ENCODE data around the gene GOLGA8O. TPM values are rescaled to one million over a fixed set of nuclear protein-coding genes. Genes with fewer than 3 reads are reported as not detected.
A peak's percentile ranks its signal among the peaks of the same experiment; 100 is the strongest.
"Not testable (repeated sequence)": the region's sequence is repeated elsewhere in the genome, so short reads cannot be mapped to it uniquely, and the experiment has no call there.

Gene GOLGA8O
- total RNA-seq, 4 donors from 2014 or later, result 1.5 to 10.9 TPM; not detected in 2

DNA sequence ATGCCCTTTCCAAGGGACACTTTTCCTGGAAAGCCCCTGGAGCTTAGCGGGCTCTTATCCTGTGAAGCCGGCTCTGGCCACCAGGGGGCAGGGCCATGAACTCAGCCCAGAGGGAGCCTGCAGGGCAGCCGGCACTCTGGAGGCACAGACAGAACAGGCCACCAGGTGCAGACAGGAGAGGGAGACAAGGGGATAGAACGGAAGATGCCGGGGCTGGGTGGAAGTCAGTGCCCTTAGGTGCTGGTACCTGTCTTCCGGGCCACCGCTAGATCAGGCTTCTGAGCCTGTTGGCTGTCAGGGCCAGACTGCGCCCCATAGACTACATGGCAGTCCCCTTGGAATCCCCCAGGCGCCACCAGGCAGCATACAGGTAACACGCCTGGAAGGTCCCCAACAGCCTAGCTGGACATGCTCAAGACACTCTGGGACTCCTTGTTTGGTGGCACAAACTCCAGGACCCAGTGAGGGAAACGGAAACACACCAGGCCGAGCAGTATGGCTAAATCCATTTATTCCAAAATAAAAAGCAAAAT, 14.9 kb downstream of the GOLGA8O start:
- WGBS, 2 donors (ENCODE audit: low coverage in 1 of 2), result no CpG with 5 or more reads among the region's 12 CpGs
- H3K4me1 ChIP-seq; H3K36me3 ChIP-seq; H3K9me3 ChIP-seq; DNase-seq; intact Hi-C loops (cut with DNase I; ENCODE audit: low total_unique reads); H3K27me3 ChIP-seq; H3K4me3 ChIP-seq; in situ Hi-C loops (cut with MboI; ENCODE audit: low pct_ligation_motif_present in 1 of 4, low pct_unique_long_range_greater_than_20kb in 1 of 4, low sequenced_read_pairs in 3 of 4); H3K27ac ChIP-seq: not testable (repeated sequence)
- TF ChIP-seq CTCF (IDR thresholded peaks at IDR 0.05), result peak in 1 of 5 experiments; percentile 9

- no CpG with 5 or more reads among the region's 73 CpGs for WGBS, 2 donors (ENCODE audit: low coverage in 1 of 2)
- H3K9me3 ChIP-seq; in situ Hi-C loops (cut with MboI; ENCODE audit: low pct_ligation_motif_present in 1 of 4, low pct_unique_long_range_greater_than_20kb in 1 of 4, low sequenced_read_pairs in 3 of 4); H3K36me3 ChIP-seq; H3K27ac ChIP-seq; H3K4me3 ChIP-seq; intact Hi-C loops (cut with DNase I; ENCODE audit: low total_unique reads); H3K4me1 ChIP-seq; H3K27me3 ChIP-seq; DNase-seq: not testable (repeated sequence)
Measured at GRCh38 chr15:32434102-32434963, 21.1 kb downstream of the GOLGA8O start.

GRCh38 chr15:32427635-32428034, 27.8 kb downstream of the GOLGA8O start:
- H3K27me3 ChIP-seq; intact Hi-C loops (cut with DNase I; ENCODE audit: low total_unique reads); in situ Hi-C loops (cut with MboI; ENCODE audit: low pct_ligation_motif_present in 1 of 4, low pct_unique_long_range_greater_than_20kb in 1 of 4, low sequenced_read_pairs in 3 of 4); H3K9me3 ChIP-seq; H3K4me3 ChIP-seq; H3K36me3 ChIP-seq; DNase-seq; H3K27ac ChIP-seq; H3K4me1 ChIP-seq: not testable (repeated sequence)
- WGBS, 2 donors (ENCODE audit: low coverage in 1 of 2), result 25% methylated on average over 1 of the region's 4 CpGs; no CpG with 5 or more reads in 1 of the 2 donors

DNA sequence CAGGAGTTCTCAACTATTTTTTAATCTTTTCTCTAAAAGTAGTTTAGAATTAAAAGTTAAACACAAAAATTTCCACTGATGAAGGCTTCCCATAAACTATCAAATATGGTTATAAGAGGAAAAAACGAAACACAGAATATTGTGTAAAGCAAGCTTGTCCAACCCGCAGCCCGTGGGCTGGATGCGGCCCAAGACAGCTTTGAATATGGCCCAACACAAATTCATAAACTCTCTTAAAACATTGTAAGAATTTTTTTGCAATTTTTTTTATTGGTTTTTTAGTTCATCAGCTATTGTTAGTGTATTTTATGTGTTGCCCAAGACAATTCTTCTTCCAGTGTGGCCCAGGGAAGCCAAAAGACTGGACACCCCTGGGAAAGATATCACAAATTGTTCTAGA, 28.9 kb downstream of the GOLGA8O start:
- WGBS, 2 donors (ENCODE audit: low coverage in 1 of 2), result 84 to 87% methylated on average over 4 of the region's 4 CpGs
- H3K36me3 ChIP-seq; H3K9me3 ChIP-seq; H3K27me3 ChIP-seq; H3K27ac ChIP-seq; intact Hi-C loops (cut with DNase I; ENCODE audit: low total_unique reads); H3K4me1 ChIP-seq; in situ Hi-C loops (cut with MboI; ENCODE audit: low pct_ligation_motif_present in 1 of 4, low pct_unique_long_range_greater_than_20kb in 1 of 4, low sequenced_read_pairs in 3 of 4); DNase-seq; H3K4me3 ChIP-seq: not testable (repeated sequence)

- TF ChIP-seq CTCF (IDR thresholded peaks at IDR 0.05), result peak in 3 of 5 experiments; percentile 20 to 38 (median 32)
- WGBS, 2 donors (ENCODE audit: low coverage in 1 of 2), result 0% methylated on average over 2 of the region's 3 CpGs; no CpG with 5 or more reads in 1 of the 2 donors
- H3K27ac ChIP-seq; H3K27me3 ChIP-seq; H3K9me3 ChIP-seq; H3K36me3 ChIP-seq; intact Hi-C loops (cut with DNase I; ENCODE audit: low total_unique reads); H3K4me3 ChIP-seq; H3K4me1 ChIP-seq; in situ Hi-C loops (cut with MboI; ENCODE audit: low pct_ligation_motif_present in 1 of 4, low pct_unique_long_range_greater_than_20kb in 1 of 4, low sequenced_read_pairs in 3 of 4); DNase-seq: not testable (repeated sequence)
Measured at GRCh38 chr15:32407903-32408302, 47.5 kb downstream of the GOLGA8O start.

- in situ Hi-C loops (cut with MboI; ENCODE audit: low pct_ligation_motif_present in 1 of 4, low pct_unique_long_range_greater_than_20kb in 1 of 4, low sequenced_read_pairs in 3 of 4); H3K4me3 ChIP-seq; H3K4me1 ChIP-seq; intact Hi-C loops (cut with DNase I; ENCODE audit: low total_unique reads); H3K36me3 ChIP-seq; H3K27ac ChIP-seq; H3K9me3 ChIP-seq; H3K27me3 ChIP-seq; DNase-seq: not testable (repeated sequence)
- WGBS, 2 donors (ENCODE audit: low coverage in 1 of 2), result no CpG with 5 or more reads among the region's 8 CpGs
Measured at GRCh38 chr15:32403192-32403591, 52.2 kb downstream of the GOLGA8O start, which contains the start of gene GOLGA8K. Gene GOLGA8K, minus strand, starts transcription at chr15:32403292. Its CDS starts 98 bp downstream, at chr15:32403194.

DNA sequence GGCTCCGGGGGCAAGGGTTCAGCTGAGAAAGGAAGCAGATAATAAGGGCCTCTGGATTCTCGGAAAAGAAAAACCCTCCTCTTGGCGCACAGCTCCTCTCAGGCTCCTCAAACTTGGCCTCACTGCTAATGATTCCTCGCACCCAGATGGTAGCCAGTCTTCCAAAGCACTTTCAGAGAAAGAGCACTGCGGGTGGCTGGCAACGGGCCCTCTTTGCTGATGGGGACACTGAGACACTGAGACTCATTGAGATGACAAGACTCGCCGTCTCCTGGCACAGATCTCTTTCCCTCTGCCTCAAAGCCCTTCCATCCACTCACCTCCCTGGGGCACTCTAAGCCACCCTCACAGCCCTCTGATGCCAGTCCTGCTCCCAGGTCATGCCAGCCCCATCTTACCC, 58.9 kb downstream of the GOLGA8O start:
- in situ Hi-C loops (cut with MboI; ENCODE audit: low pct_ligation_motif_present in 1 of 4, low pct_unique_long_range_greater_than_20kb in 1 of 4, low sequenced_read_pairs in 3 of 4); DNase-seq; intact Hi-C loops (cut with DNase I; ENCODE audit: low total_unique reads); H3K27me3 ChIP-seq; H3K4me3 ChIP-seq; H3K4me1 ChIP-seq; H3K9me3 ChIP-seq; H3K27ac ChIP-seq; H3K36me3 ChIP-seq: not testable (repeated sequence)
- no CpG with 5 or more reads among the region's 8 CpGs for WGBS, 2 donors (ENCODE audit: low coverage in 1 of 2)

Measured in transverse colon (tissue), 4 donors.